Midbrain (tissue), 1 donor: ENCODE data around the gene PTPRG.

Experiments used
- DNase-seq: peaks from one replicate; lab custom pipeline; 2025; lab: John Stamatoyannopoulos, UW

Gene PTPRG

GRCh38 chr3:61866153-61866542 lies 304.8 kb downstream of the PTPRG start:
- no peak for DNase-seq

GRCh38 chr3:61866961-61867461 lies 305.6 kb downstream of the PTPRG start:
- no peak for DNase-seq

- DNase-seq = no peak
Observed at GRCh38 chr3:61868499-61868898, 307.1 kb downstream of the PTPRG start.

GRCh38 chr3:61869371-61869770 lies 308.0 kb downstream of the PTPRG start:
- DNase-seq = no peak

GRCh38 chr3:61871644-61872043 lies 310.3 kb downstream of the PTPRG start:
- no peak for DNase-seq

GRCh38 chr3:61872077-61872706 lies 310.8 kb downstream of the PTPRG start:
- no peak for DNase-seq

DNA sequence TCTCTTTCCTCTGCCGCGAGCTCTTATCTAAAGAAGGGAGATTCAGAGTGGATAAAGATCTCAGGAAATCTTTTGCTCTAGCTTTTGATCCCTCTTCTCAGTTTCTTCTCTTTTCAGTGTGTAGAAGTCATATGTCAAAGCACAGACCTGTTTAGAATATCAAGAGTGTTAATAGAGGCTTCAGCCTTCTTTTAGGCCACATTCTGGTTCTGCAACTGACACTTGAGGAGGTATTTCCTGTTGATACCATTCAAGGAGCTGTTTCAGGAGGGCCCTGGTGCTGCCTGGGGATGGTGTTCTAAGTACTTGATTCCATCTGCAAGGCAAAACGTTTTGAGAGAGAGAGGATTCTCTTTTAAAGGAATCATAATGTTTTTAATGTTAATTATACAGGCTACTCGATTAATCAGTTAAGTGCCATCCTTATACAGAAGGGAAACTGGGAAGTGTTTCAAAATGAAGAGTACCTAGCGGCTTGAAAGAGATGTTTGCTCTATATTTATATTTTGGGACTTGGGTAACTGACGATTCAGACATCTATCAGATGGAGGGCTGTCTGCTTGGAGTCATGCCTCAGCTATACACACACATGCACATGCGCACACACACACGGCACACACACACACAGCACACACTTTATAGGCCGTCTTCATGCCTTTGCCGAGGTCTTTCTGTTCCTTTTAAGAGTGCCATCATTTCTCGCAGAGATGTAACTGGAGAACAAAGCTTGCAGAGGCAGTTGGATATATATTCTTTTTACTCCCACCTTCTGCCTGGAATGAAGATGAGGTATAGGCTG lies 313.9 kb downstream of the PTPRG start:
- DNase-seq = no peak

DNA sequence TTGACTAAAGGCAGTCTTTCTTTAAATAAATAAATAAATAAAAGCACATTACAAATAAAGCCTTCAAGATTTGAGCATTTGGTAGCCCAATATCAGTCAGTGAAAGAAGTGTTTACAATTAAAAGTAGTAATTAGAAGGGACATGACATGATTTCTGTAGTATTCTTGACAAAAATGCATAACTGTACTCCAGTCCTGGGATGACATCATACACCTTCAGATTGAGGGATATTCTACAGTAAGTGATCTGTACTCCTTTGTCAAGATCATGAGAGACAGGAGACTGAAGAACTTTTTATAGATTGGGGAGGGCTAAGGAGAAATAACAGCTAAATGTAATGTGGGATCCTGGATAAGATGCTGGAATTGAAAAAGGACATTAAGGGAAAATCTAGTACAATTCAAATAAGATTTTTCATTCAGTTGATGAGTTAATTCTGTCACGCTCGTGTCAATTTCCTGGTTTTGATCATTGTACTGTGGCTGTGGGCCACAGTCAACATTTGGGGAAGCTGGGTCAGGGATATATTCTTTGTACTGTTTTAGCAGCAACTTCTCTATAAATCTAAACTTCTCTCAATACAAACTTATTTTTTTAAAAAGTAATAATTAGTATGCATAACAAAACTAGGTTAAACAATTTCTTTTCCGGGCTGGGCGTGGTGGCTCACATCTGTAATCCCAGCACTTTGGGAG lies 314.8 kb downstream of the PTPRG start:
- no peak for DNase-seq

DNA sequence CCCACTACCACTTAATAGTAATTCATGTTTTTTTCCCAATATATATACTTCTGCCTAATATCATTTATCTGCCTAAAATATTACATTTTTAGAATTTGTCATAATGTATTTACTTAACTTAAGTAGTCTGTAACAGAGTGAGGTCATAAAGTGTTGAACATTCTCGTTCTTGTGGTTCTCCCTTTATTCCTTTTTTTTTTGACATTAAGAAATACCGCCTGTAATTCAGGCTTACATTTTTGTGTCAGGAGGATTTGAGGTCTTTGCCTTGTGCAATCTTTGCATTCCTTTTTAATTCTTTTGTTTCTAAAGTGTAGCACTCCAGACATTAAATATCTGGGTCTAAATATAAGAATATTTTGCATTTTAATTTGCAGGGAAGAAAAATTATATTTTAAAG lies 315.4 kb downstream of the PTPRG start:
- DNase-seq = no peak

DNA sequence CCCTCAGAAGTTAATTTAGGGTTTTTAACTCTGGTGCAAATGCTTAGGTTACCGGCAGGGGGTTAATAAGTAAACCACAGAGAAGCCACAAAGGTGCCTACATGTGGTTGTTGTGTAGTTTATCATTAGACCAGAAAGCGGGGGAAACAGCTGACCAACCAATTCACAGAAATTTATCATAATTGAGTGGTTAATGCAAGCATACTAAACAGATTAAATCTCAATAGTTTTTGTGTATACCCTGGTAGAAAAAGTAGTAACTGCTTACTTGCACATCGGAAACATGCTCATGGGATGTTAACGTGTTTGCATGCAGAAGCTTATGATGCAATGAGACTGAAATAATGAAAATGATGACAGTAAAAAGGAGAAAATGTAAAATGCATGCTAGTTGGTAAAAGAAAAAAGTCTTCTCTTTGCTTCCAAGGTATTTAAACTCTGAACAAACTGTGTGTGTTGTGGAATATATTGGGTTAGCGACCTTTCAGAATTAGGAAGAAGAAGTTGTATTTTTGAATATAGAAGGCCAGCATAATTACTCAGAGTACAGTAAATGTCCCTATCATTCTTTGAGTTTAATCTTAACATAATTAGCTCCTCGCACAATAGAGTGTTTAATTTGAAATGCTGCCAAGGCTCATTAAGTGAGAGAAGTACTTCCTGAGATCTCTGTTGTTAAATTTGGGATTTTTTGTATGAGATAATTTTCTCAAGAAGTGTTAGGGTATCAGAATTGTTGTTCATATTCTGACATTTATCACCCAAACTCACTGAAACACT lies 316.2 kb downstream of the PTPRG start:
- no peak for DNase-seq

- DNase-seq = no peak
Observed at GRCh38 chr3:61882253-61882652, 320.9 kb downstream of the PTPRG start.

- DNase-seq = no peak
Observed at GRCh38 chr3:61884794-61885193, 323.4 kb downstream of the PTPRG start.

GRCh38 chr3:61885414-61885813 lies 324.0 kb downstream of the PTPRG start:
- no peak for DNase-seq

DNA sequence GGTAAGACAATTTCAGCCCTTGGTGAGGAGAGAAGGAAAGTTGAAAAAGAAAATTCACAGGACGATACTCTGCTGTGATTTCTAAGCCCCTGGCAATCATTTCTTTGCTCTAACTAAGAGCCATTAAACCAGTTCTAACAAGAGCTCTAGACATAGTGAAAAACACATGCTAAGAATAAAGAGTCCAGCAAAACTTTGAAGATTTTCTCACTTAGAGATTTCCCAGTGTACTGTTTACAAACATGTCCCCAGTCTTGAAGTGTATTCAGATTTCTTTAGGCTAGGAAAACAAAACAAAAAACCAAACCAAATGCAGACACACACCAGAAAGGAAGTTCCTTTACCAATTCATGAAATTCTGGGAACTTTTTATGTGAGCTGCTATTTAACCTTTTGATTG lies 325.8 kb downstream of the PTPRG start:
- DNase-seq = no peak

DNA sequence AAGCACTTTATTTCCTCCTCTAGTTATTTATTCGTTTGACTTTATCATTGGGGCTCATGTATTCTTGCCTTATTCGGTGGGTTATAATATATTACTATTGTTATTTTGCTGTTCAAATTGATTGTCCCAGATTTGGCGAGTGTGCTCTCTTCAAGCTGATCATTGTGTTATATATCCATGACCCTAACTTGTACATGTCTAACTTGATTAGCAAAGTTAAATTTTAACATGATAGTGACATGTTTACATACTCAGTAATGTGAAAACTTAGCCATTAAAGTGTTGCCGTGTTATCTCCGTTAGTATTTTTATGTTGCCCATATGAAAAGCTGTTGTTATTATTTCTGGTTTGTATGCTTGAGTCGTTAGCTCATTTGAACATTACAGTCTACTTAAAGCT lies 327.9 kb downstream of the PTPRG start:
- DNase-seq = no peak

DNA sequence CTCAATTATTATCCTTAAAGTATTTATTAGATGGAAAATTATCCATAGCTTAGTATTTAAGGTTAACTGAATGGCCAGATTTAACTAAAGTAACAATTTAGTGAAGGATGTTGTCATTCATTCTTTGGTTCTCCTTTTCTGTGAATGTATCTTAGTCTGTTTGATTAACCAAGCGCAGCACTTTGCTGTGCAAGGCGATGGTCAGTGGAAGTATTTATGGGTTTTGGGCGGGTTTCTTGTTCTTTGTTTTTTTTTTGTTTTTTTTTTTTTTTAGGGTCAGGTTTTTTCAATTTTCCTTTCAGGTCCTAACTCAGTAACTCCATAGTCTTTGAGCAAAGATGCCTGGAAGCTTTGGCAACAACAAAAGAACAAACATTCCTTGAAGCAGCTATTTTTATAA lies 328.8 kb downstream of the PTPRG start:
- no peak for DNase-seq

GRCh38 chr3:61890586-61890985 lies 329.2 kb downstream of the PTPRG start:
- no peak for DNase-seq

DNA sequence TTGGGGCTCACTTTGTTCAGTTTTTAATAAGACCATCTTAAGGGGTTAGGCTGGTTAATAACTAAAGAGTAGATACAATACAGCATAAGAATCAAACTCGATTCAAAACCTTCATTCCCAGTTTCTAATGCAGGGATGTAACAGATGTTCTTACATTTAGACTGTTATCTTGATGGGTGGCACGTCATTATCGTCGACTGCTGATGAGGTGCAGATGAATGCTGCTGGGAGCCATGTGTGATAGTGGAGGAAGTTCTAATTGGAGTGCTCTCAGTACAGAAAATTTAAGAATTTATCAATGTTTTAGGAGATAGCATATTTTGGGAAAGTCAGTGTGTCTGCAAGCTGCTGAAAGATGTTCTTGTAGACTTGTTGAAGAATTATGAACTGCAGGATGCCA lies 331.5 kb downstream of the PTPRG start:
- DNase-seq = no peak

GRCh38 chr3:61893840-61894566 lies 332.6 kb downstream of the PTPRG start:
- DNase-seq = no peak

DNA sequence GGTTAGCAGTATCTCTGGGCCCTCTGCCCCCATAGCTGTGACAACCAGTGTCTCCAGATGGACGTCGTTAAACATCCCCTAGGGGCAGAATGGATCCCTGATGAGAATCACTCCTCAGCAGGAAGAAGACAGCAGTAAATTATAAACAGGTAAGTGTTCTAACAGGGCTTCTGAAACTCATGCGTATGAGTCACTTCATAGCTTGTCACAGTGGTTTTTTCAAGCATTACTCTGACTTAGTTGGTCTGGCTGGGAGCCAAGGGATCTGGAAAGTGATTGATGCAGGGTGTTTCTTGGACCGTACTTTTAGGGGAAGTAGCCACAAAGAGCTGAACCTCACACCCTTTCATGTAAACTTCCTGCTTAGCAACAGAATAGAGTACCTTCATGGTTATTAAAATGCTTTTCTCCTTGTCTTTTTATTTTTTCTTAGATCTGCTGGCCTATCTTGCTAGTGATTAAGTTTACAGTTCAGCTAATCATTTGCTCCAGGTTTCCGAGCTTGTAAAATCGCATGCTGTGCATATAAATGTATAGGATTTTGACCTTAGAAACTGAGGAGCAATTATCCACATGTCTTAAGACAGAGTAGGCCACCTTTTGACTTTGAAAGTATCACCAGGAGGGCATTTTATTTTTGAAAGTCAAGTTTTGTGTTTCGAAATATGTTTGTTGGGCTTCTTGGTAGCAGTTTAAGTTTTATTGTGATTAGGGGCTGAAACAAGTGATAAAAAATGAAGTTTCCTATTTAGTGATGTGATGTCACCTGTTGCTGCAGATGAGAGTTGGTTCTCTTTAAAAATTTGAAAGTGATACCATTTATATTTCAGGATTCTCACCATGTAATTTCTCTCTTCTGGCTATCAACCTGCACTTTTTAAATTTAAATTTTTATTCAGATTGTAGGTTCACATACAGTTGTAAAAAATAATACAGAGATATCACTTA lies 333.9 kb downstream of the PTPRG start:
- DNase-seq = no peak
